ENCODE data around the gene FFAR4. TPM values are rescaled to one million over a fixed set of nuclear protein-coding genes. Genes with fewer than 3 reads are reported as not detected.
A peak's percentile ranks its signal among the peaks of the same experiment; 100 is the strongest.

FFAR4 gene
- total RNA-seq, 6 experiments from 2014 or later = 0.07 to 0.27 (median 0.19) TPM

DNA sequence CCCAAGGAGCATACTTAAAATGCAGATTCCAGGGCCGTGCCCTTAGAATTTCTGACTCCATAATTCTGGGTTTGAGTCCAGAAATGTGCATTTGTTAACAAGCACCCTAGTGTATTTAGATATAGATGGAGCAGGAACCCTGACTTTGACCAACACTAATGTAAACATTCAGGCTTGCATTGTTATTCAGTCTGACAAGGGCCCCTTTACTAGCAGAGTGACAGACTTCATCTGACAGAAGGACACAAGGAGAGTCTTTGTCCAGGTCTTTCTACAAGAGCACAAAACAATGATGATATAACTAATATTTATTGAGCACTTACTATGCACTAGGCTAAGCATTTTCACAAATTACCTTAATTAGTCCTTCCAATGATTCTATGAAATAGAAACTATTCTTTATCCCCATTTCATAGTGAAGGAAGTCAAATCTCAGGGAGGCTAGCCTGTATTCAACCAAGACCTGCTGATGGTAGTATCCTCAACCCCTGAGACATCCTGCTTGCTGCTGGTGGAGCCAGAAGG, 30.7 kb downstream of the FFAR4 start:
- 64% methylated on average over 1 of the region's 1 CpG for WGBS (ENCODE audit: insufficient coverage, low coverage, low lambda C conversion rate, missing lambda C conversion rate)
- DNase-seq = no peak
- peak overlapping the region in 1 of 3 donors; percentile 91 for H3K27ac ChIP-seq
- intact Hi-C loops (cut with DNase I) = loop anchor here in 1 of 2 donors (10.0 kb wide), 1 partner anchor 78 kb away; no protein-coding TSS in a partner anchor
- TF ChIP-seq, protein P1, sequence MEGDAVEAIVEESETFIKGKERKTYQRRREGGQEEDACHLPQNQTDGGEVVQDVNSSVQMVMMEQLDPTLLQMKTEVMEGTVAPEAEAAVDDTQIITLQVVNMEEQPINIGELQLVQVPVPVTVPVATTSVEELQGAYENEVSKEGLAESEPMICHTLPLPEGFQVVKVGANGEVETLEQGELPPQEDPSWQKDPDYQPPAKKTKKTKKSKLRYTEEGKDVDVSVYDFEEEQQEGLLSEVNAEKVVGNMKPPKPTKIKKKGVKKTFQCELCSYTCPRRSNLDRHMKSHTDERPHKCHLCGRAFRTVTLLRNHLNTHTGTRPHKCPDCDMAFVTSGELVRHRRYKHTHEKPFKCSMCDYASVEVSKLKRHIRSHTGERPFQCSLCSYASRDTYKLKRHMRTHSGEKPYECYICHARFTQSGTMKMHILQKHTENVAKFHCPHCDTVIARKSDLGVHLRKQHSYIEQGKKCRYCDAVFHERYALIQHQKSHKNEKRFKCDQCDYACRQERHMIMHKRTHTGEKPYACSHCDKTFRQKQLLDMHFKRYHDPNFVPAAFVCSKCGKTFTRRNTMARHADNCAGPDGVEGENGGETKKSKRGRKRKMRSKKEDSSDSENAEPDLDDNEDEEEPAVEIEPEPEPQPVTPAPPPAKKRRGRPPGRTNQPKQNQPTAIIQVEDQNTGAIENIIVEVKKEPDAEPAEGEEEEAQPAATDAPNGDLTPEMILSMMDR (IDR thresholded peaks at IDR 0.05) = no peak
- TF ChIP-seq POLR2A (IDR thresholded peaks at IDR 0.05) = no peak
- H3K9me3 ChIP-seq = no peaks in the 10 kb centered on the region
- peak overlapping the region in 2 of 3 donors; percentile 78 to 94 for H3K4me3 ChIP-seq
- no peak for ATAC-seq
- H3K4me1 ChIP-seq = peaks cover 0 to 7% (median 0%) of the 10 kb centered on the region in 4 donors
- H3K36me3 ChIP-seq = peaks cover 0 to 85% (median 40%) of the 10 kb centered on the region in 4 donors
- H3K27me3 ChIP-seq = no peaks in the 10 kb centered on the region

DNA sequence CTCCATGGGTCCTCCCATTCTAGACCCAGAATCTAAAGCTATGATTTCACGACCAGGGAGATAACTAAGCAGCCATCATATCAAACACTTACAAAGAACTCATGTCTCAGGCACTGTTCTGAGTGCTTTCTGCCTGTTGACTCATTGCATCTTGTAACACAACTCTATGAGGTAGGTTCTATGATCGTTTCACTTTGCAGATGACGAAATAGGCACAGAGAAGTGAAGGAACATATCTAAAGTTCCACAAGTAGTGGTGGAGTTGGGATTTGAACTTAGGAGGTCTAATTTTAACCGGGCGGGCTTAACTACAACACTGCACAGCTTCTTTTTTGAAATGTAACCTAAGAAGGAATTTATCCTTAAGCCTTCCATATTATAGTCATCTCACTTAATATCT, 31.7 kb downstream of the FFAR4 start:
- intact Hi-C loops (cut with DNase I) = loop anchor here in 1 of 2 donors (10.0 kb wide), 1 partner anchor 77 kb away; no protein-coding TSS in a partner anchor
- no peaks in the 10 kb centered on the region for H3K9me3 ChIP-seq
- H3K36me3 ChIP-seq = peaks cover 0 to 75% (median 35%) of the 10 kb centered on the region in 4 donors
- ATAC-seq (no peak), DNase-seq (no peak)
- TF ChIP-seq, protein P1 (IDR thresholded peaks at IDR 0.05) = no peak
- TF ChIP-seq POLR2A (IDR thresholded peaks at IDR 0.05) = no peak
- H3K27me3 ChIP-seq = no peaks in the 10 kb centered on the region
- peaks cover 0 to 5% (median 0%) of the 10 kb centered on the region in 4 donors for H3K4me1 ChIP-seq
- H3K4me3 ChIP-seq = peak overlapping the region; percentile 56 to 94 (median 78)
- WGBS (ENCODE audit: insufficient coverage, low coverage, low lambda C conversion rate, missing lambda C conversion rate) = 49% methylated on average over 5 of the region's 5 CpGs
- peak overlapping the region in 1 of 3 donors; percentile 91 for H3K27ac ChIP-seq

GRCh38 chr10:93599335-93599734, 32.9 kb downstream of the FFAR4 start:
- peaks cover 0 to 63% (median 29%) of the 10 kb centered on the region in 4 donors for H3K36me3 ChIP-seq
- H3K27ac ChIP-seq = peak overlapping the region; percentile 51 to 91 (median 86)
- peak overlapping the region; percentile 56 to 94 (median 78) for H3K4me3 ChIP-seq
- no peaks in the 10 kb centered on the region for H3K9me3 ChIP-seq
- 8% methylated on average over 1 of the region's 1 CpG for WGBS (ENCODE audit: insufficient coverage, low coverage, low lambda C conversion rate, missing lambda C conversion rate)
- peak in 1 of 3 donors; percentile 65 for DNase-seq
- TF ChIP-seq POLR2A (IDR thresholded peaks at IDR 0.05) = no peak
- TF ChIP-seq, protein P1 (IDR thresholded peaks at IDR 0.05) = no peak
- no peaks in the 10 kb centered on the region for H3K27me3 ChIP-seq
- ATAC-seq = peak in 3 of 4 donors; percentile 1
- intact Hi-C loops (cut with DNase I) = loop anchor here in 1 of 2 donors (10.0 kb wide), 1 partner anchor 75 kb away; no protein-coding TSS in a partner anchor
- peaks cover 0 to 12% (median 4%) of the 10 kb centered on the region in 4 donors for H3K4me1 ChIP-seq

- Histone ChIP-seq H3K27ac (peak overlapping the region; percentile 51 to 91 (median 86)), H3K4me1 (peaks cover 0 to 12% (median 4%) of the 10 kb centered on the region in 4 donors), H3K27me3 (no peaks in the 10 kb centered on the region), H3K4me3 (peak overlapping the region; percentile 56 to 94 (median 78)), H3K36me3 (peaks cover 0 to 59% (median 29%) of the 10 kb centered on the region in 4 donors), H3K9me3 (no peaks in the 10 kb centered on the region)
- DNase-seq = no peak
- 33% methylated on average over 2 of the region's 4 CpGs for WGBS (ENCODE audit: insufficient coverage, low coverage, low lambda C conversion rate, missing lambda C conversion rate)
- no peak for TF ChIP-seq POLR2A (IDR thresholded peaks at IDR 0.05)
- TF ChIP-seq, protein P1 (IDR thresholded peaks at IDR 0.05) = no peak
- ATAC-seq = no peak
- intact Hi-C loops (cut with DNase I) = loop anchor here in 1 of 2 donors (10.0 kb wide), 1 partner anchor 75 kb away; no protein-coding TSS in a partner anchor
Observed at GRCh38 chr10:93599778-93600177, 33.3 kb downstream of the FFAR4 start.
